IMR-90 (cell line): ENCODE measurements around the gene NT5C.

Source experiments
- CTCF ChIP-seq: conservative IDR thresholded peaks from 2 replicates; pipeline ENCODE4 v1.5.1; 2012; ENCODE audit warnings: mild to moderate bottlenecking, low read depth, low read length, improper control_type of control experiment
- POLR2A ChIP-seq: IDR thresholded peaks from 2 replicates; pipeline ENCODE4 v1.6.1; 2012; ENCODE audit warnings: mild to moderate bottlenecking, low read depth, low read length

GRCh38 chr17:75082683-75083082, 48.9 kb downstream of the NT5C start:
- TF ChIP-seq POLR2A (no peak), CTCF (no peak)
